Right lung (tissue), 5 donors: ENCODE results near the gene PHF12. TPM values are rescaled to one million over a fixed set of nuclear protein-coding genes. Genes with fewer than 3 reads are reported as not detected.
A peak's percentile ranks its signal among the peaks of the same experiment; 100 is the strongest.
"Not testable (repeated sequence)": the region's sequence is repeated elsewhere in the genome, so short reads cannot be mapped to it uniquely, and the experiment has no call there.

ENCODE experiments used
- DNase-seq, 2 donors: peaks; one replicate each; pipeline ENCODE4 v3.0.0-alpha.2; 2013
- polyA plus RNA-seq, 5 donors: library from polyadenylated mRNA; unstranded; fragments of 120-200 nt; gene quantifications; one replicate each; pipeline versions ENCODE4 v1.2.1 to v1.2.3, GENCODE V29; 2013; ENCODE audit warnings: inconsistent platforms in 1 of 5, low replicate concordance in 1 of 5; ENCODE audit not compliant: insufficient read length in 5 of 5, insufficient read depth in 1 of 5

The PHF12 gene
- polyA plus RNA-seq, 5 donors: 42.7 to 61.2 (median 57.0) TPM

GRCh38 chr17:28906276-28906675, 45.0 kb downstream of the PHF12 start:
- DNase-seq: no peak

GRCh38 chr17:28904800-28905199, 46.5 kb downstream of the PHF12 start:
- no peak for DNase-seq

GRCh38 chr17:28903546-28903841, 47.8 kb downstream of the PHF12 start:
- not testable (repeated sequence) for DNase-seq

GRCh38 chr17:28902819-28903545, 48.3 kb downstream of the PHF12 start, which contains the start of gene DHRS13:
DHRS13 (minus strand) TSS chr17:28903079; CDS start chr17:28902944, 135 bp downstream.
- DNase-seq: peak; percentile 91

- peak in 1 of 2 donors; percentile 33 for DNase-seq
Observed at GRCh38 chr17:28901866-28902818, 49.2 kb downstream of the PHF12 start.

GRCh38 chr17:28900986-28901726, 50.2 kb downstream of the PHF12 start:
- no peak for DNase-seq

GRCh38 chr17:28899212-28899815, 52.0 kb downstream of the PHF12 start:
- no peak for DNase-seq

- no peak for DNase-seq
Observed at GRCh38 chr17:28898527-28898955, 52.8 kb downstream of the PHF12 start.

GRCh38 chr17:28897769-28898526, 53.4 kb downstream of the PHF12 start:
- DNase-seq: no peak

- peak; percentile 30 to 42 for DNase-seq
Observed at GRCh38 chr17:28896884-28897768, 54.2 kb downstream of the PHF12 start, which contains the start of gene FLOT2. FLOT2 (minus strand) TSS chr17:28897733; CDS start chr17:28897574, 159 bp downstream.

GRCh38 chr17:28896491-28896883, 54.8 kb downstream of the PHF12 start:
- no peak for DNase-seq

- DNase-seq: no peak
Observed at GRCh38 chr17:28895794-28896447, 55.4 kb downstream of the PHF12 start.

GRCh38 chr17:28893248-28894183, 57.8 kb downstream of the PHF12 start:
- not testable (repeated sequence) for DNase-seq

- DNase-seq: no peak
Observed at GRCh38 chr17:28892024-28892423, 59.3 kb downstream of the PHF12 start.

- DNase-seq: no peak
Observed at GRCh38 chr17:28891201-28891600, 60.1 kb downstream of the PHF12 start.

GRCh38 chr17:28889996-28890395, 61.3 kb downstream of the PHF12 start:
- no peak for DNase-seq

- DNase-seq: no peak
Observed at GRCh38 chr17:28888832-28889231, 62.5 kb downstream of the PHF12 start.
